Measurements from ENCODE around the gene PREB.
"Not testable (repeated sequence)": the region's sequence is repeated elsewhere in the genome, so short reads cannot be mapped to it uniquely, and the experiment has no call there.

The PREB gene

GRCh38 chr2:27133905-27134780, at the start of gene PREB:
TSS of gene PREB (minus strand) at chr2:27134636. CDS start at chr2:27134421, 215 bp downstream.
- peak; percentile 92 to 98 for DNase-seq

- DNase-seq = no peak
These were observed 49.7 kb upstream of the PREB start for GRCh38 chr2:27184115-27184514.

GRCh38 chr2:27182346-27182745, 47.9 kb upstream of the PREB start:
- DNase-seq = no peak

- DNase-seq = no peak
These were observed 45.0 kb upstream of the PREB start for GRCh38 chr2:27179344-27180000.

- no peak for DNase-seq
These were observed 44.0 kb upstream of the PREB start for GRCh38 chr2:27178469-27178868.

GRCh38 chr2:27177441-27178351, 43.3 kb upstream of the PREB start:
- DNase-seq = no peak

GRCh38 chr2:27175781-27176180, 41.3 kb upstream of the PREB start:
- DNase-seq = not testable (repeated sequence)

GRCh38 chr2:27175330-27175729, 40.9 kb upstream of the PREB start:
- DNase-seq = no peak

- DNase-seq = no peak
These were observed 40.2 kb upstream of the PREB start for GRCh38 chr2:27174638-27175037.

GRCh38 chr2:27171351-27171848, 37.0 kb upstream of the PREB start:
- no peak for DNase-seq

GRCh38 chr2:27170581-27171337, 36.3 kb upstream of the PREB start:
- no peak for DNase-seq

GRCh38 chr2:27164960-27165763, 30.7 kb upstream of the PREB start:
- no peak for DNase-seq

GRCh38 chr2:27162151-27163121, 28.0 kb upstream of the PREB start:
- DNase-seq = no peak

GRCh38 chr2:27160191-27160590, 25.8 kb upstream of the PREB start:
- no peak for DNase-seq

- no peak for DNase-seq
These were observed 24.8 kb upstream of the PREB start for GRCh38 chr2:27159271-27159670.

- DNase-seq = no peak
These were observed 24.0 kb upstream of the PREB start for GRCh38 chr2:27158468-27158867.

- no peak for DNase-seq
These were observed 20.7 kb upstream of the PREB start for GRCh38 chr2:27155069-27155520.

- no peak for DNase-seq
These were observed 20.1 kb upstream of the PREB start for GRCh38 chr2:27154488-27154887.

- no peak for DNase-seq
These were observed 18.5 kb upstream of the PREB start for GRCh38 chr2:27152796-27153464.
